Keratinocyte (primary cell): Measurements from ENCODE around the gene TSLP. TPM values are rescaled to one million over a fixed set of nuclear protein-coding genes. Genes with fewer than 3 reads are reported as not detected.

Source experiments
- DNase-seq: peaks from one replicate; pipeline ENCODE4 v3.0.0-alpha.2; 2011; ENCODE audit warnings: low read depth, missing footprints, low spot score
- FAIRE-seq: peaks from 2 replicates; lab custom pipeline; 2011; peaks lifted over from hg19 to GRCh38; lab: Jason Lieb, UNC
- H2AFZ ChIP-seq: 2 replicates; pipeline ENCODE4 v1.6.0; 2012; ENCODE audit warnings: low read length, control low read depth, inconsistent platforms; ENCODE audit not compliant: control insufficient read depth
- H3K27ac ChIP-seq: 2 replicates; pipeline ENCODE4 v1.5.1; 2011; ENCODE audit warnings: low read length; ENCODE audit not compliant: control insufficient read depth, insufficient read depth
- H3K27me3 ChIP-seq: 3 replicates; pipeline ENCODE4 v1.6.0; 2011; ENCODE audit warnings: low read length; ENCODE audit not compliant: control insufficient read depth, insufficient read depth; ENCODE audit errors: extremely low read depth
- H3K36me3 ChIP-seq, 2 experiments: 2 replicates in 1 of 2; 3 replicates in 1 of 2; pipeline ENCODE4 v1.5.1; 2011; ENCODE audit warnings: low read length in 2 of 2, mild to moderate bottlenecking in 1 of 2; ENCODE audit not compliant: control insufficient read depth in 2 of 2, insufficient read depth in 2 of 2; ENCODE audit errors: extremely low read depth in 1 of 2
- H3K4me1 ChIP-seq: 3 replicates; pipeline ENCODE4 v1.5.1; 2011; ENCODE audit warnings: low read length; ENCODE audit not compliant: control insufficient read depth, insufficient read depth; ENCODE audit errors: extremely low read depth
- H3K4me2 ChIP-seq: 3 replicates; pipeline ENCODE4 v1.6.0; 2011; ENCODE audit warnings: low read depth, low read length; ENCODE audit not compliant: control insufficient read depth, insufficient read depth; ENCODE audit errors: extremely low read depth
- H3K4me3 ChIP-seq, 3 experiments: fragments of 200-600 bp in 1 of 3; sonication (generic) in 1 of 3; 2 replicates in 2 of 3; 3 replicates in 1 of 3; pipeline ENCODE4 v1.5.1; 2011 to 2016; ENCODE audit warnings: low read length in 3 of 3, mild to moderate bottlenecking in 3 of 3, control low read depth in 2 of 3, inconsistent platforms in 1 of 3, low read depth in 1 of 3, mixed read lengths in 1 of 3, mixed run types in 1 of 3, moderate library complexity in 1 of 3; ENCODE audit not compliant: control insufficient read depth in 2 of 3, insufficient read depth in 2 of 3; ENCODE audit errors: extremely low read depth in 1 of 3
- H3K79me2 ChIP-seq: 2 replicates; pipeline ENCODE4 v1.6.0; 2012; ENCODE audit warnings: low read length; ENCODE audit not compliant: control insufficient read depth, insufficient read depth
- H3K9ac ChIP-seq: 3 replicates; pipeline ENCODE4 v1.6.0; 2011; ENCODE audit warnings: low read length; ENCODE audit not compliant: control insufficient read depth, insufficient read depth; ENCODE audit errors: extremely low read depth
- H3K9me1 ChIP-seq: 3 replicates; pipeline ENCODE4 v1.6.0; 2011; ENCODE audit warnings: low read length; ENCODE audit not compliant: control insufficient read depth, insufficient read depth; ENCODE audit errors: extremely low read depth
- H3K9me3 ChIP-seq: 2 replicates; pipeline ENCODE4 v1.5.1; 2012; ENCODE audit warnings: low read depth, low read length; ENCODE audit not compliant: control insufficient read depth
- H4K20me1 ChIP-seq: 3 replicates; pipeline ENCODE4 v1.6.0; 2011; ENCODE audit warnings: low read length; ENCODE audit not compliant: control insufficient read depth, insufficient read depth; ENCODE audit errors: extremely low read depth
- EZH2 ChIP-seq: IDR thresholded peaks from one replicate; pipeline ENCODE4 v1.6.1; 2012; ENCODE audit warnings: inconsistent platforms, mild to moderate bottlenecking, low read length, moderate library complexity
- dilution Hi-C: fragments of 300-500 bp; cut with MboI; formaldehyde crosslinking; loops from one replicate; pipeline ENCODE4 v1.7.0; 2020; ENCODE audit warnings: low sequenced_read_pairs; ENCODE audit not compliant: extremely low pct_ligation_motif_present
- polyA plus RNA-seq, 5 experiments: library from polyadenylated mRNA; depleted of rRNA in 3 of 5; stranded (reverse) in 3 of 5; stranded (forward) in 1 of 5; unstranded in 1 of 5; fragments of >200 nt; gene quantifications; 1 replicate in 1 of 5; 2 replicates in 3 of 5; 3 replicates in 1 of 5; pipeline versions ENCODE4 v1.2.1 to v1.2.3, GENCODE V29; 2011 to 2012; ENCODE audit warnings: missing spikeins in 2 of 5, low read depth in 1 of 5, low replicate concordance in 1 of 5
- TF ChIP-seq, protein P1 (sequence below), 3 experiments: IDR thresholded peaks in 1 of 3; conservative IDR thresholded peaks in 1 of 3; optimal IDR thresholded peaks in 1 of 3; 2 replicates in 2 of 3; 3 replicates in 1 of 3; pipeline versions ENCODE3 to v1.5.1; 2011; ENCODE audit warnings: low read length in 3 of 3, mild to moderate bottlenecking in 3 of 3, moderate library complexity in 2 of 3, control low read depth in 1 of 3, inconsistent platforms in 1 of 3; ENCODE audit not compliant: insufficient read depth in 2 of 3; ENCODE audit errors: extremely low read depth in 1 of 3

Gene TSLP
- polyA plus RNA-seq, 1 donor (not counting 4 experiments of a cell fraction or from before 2014, with no cell fraction given), result 1.1 TPM

DNA sequence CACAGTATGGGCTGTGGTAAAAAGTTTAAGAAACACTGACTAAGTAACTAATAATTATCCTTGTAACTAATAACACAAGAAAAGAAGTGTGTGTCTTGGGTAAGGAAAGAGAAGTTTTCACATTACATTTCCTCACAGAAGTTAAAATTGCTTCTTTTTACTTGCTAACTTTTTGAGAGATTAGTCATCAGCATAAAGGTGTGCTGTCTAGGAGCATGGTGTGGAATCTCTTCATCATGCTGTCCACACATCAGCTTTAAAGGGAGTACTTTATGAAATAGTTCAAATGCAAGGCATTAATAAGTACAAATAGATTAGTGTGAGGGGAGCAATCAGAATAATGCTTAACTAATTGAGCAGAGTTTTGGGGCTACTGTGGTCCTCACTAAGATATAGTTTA lies 50.4 kb downstream of the TSLP start:
- DNase-seq (peak; percentile 26), FAIRE-seq (peak; percentile 78)
- H3K36me3 ChIP-seq, result peaks cover 3 to 10% of the 10 kb centered on the region in 2 experiments
- no peaks in the 10 kb centered on the region for H3K9me3 ChIP-seq
- dilution Hi-C loops, result no loop called here
- H3K4me1 ChIP-seq, result peaks cover 21% of the 10 kb centered on the region
- H3K27me3 ChIP-seq, result no peaks in the 10 kb centered on the region
- no peaks in the 10 kb centered on the region for H4K20me1 ChIP-seq
- H2AFZ ChIP-seq, result no peak overlapping the region
- no peak overlapping the region for H3K4me3 ChIP-seq
- TF ChIP-seq, protein P1, sequence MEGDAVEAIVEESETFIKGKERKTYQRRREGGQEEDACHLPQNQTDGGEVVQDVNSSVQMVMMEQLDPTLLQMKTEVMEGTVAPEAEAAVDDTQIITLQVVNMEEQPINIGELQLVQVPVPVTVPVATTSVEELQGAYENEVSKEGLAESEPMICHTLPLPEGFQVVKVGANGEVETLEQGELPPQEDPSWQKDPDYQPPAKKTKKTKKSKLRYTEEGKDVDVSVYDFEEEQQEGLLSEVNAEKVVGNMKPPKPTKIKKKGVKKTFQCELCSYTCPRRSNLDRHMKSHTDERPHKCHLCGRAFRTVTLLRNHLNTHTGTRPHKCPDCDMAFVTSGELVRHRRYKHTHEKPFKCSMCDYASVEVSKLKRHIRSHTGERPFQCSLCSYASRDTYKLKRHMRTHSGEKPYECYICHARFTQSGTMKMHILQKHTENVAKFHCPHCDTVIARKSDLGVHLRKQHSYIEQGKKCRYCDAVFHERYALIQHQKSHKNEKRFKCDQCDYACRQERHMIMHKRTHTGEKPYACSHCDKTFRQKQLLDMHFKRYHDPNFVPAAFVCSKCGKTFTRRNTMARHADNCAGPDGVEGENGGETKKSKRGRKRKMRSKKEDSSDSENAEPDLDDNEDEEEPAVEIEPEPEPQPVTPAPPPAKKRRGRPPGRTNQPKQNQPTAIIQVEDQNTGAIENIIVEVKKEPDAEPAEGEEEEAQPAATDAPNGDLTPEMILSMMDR (optimal IDR thresholded peaks at IDR 0.05 in 1 of 3, IDR thresholded peaks at IDR 0.05 in 1 of 3, conservative IDR thresholded peaks at IDR 0.05 in 1 of 3; ENCODE audit: extremely low read depth in 1 of 3, insufficient read depth in 2 of 3, low read length in 3 of 3), result no peak
- H3K4me2 ChIP-seq, result no peak overlapping the region
- H3K9me1 ChIP-seq, result no peaks in the 10 kb centered on the region
- no peak overlapping the region for H3K27ac ChIP-seq
- H3K9ac ChIP-seq, result no peak overlapping the region
- H3K79me2 ChIP-seq, result peaks cover 4% of the 10 kb centered on the region

DNA sequence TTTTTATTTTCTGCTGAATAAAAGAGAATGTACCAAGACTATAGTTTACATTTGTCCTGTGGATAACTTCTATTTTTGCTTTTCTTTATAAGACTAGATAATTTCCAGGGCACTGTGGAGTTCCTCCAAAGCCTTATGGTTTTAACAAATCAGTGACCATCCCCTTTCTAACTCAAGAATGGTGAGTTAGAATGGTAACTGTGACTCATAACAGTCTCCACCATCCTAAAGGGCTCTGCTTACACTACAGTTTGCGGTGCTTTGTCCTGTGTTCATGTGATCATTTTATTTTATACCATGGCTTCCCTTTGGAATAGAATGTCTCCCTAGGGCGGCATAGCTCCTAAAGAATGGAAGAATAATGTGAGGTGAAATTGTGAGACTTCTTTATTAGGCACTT lies 50.9 kb downstream of the TSLP start:
- no peaks in the 10 kb centered on the region for H4K20me1 ChIP-seq
- no peaks in the 10 kb centered on the region for H3K27me3 ChIP-seq
- no peak overlapping the region for H3K9ac ChIP-seq
- dilution Hi-C loops, result no loop called here
- no peak overlapping the region for H3K4me3 ChIP-seq
- H3K9me3 ChIP-seq, result no peaks in the 10 kb centered on the region
- TF ChIP-seq, protein P1 (optimal IDR thresholded peaks at IDR 0.05 in 1 of 3, IDR thresholded peaks at IDR 0.05 in 1 of 3, conservative IDR thresholded peaks at IDR 0.05 in 1 of 3; ENCODE audit: extremely low read depth in 1 of 3, insufficient read depth in 2 of 3, low read length in 3 of 3), result no peak
- no peak for TF ChIP-seq EZH2
- no peak overlapping the region for H3K4me2 ChIP-seq
- H3K36me3 ChIP-seq, result peaks cover 3 to 10% of the 10 kb centered on the region in 2 experiments
- H3K79me2 ChIP-seq, result peaks cover 4% of the 10 kb centered on the region
- no peak overlapping the region for H3K27ac ChIP-seq
- no peak for DNase-seq
- peaks cover 26% of the 10 kb centered on the region for H3K4me1 ChIP-seq
- no peak overlapping the region for H2AFZ ChIP-seq
- no peaks in the 10 kb centered on the region for H3K9me1 ChIP-seq
- FAIRE-seq, result no peak
